HepG2 (cell line): ENCODE measurements around the gene TTBK2. TPM values are rescaled to one million over a fixed set of nuclear protein-coding genes. Genes with fewer than 3 reads are reported as not detected.

Source experiments
- AHR ChIP-seq: IDR thresholded peaks from 2 replicates; pipeline ENCODE4 v1.6.1; 2018; ENCODE audit warnings: missing genetic modification reagents, missing compliant biosample characterization
- BRCA1 ChIP-seq: sonication (generic); formaldehyde crosslinking; IDR thresholded peaks from 2 replicates; pipeline ENCODE4 v1.4.0; 2020; ENCODE audit warnings: missing genetic modification reagents
- CBX5 ChIP-seq: sonication (generic); formaldehyde crosslinking; IDR thresholded peaks from 2 replicates; pipeline ENCODE4 v1.4.0; 2020; ENCODE audit warnings: missing genetic modification reagents, borderline replicate concordance
- CCDC6 ChIP-seq: sonication (generic); formaldehyde crosslinking; IDR thresholded peaks from 2 replicates; pipeline ENCODE4 v1.8.1; 2022; ENCODE audit warnings: mild to moderate bottlenecking, missing genetic modification reagents, moderate library complexity
- EEA1 ChIP-seq: sonication (generic); formaldehyde crosslinking; IDR thresholded peaks from 2 replicates; pipeline ENCODE4 v1.5.1; 2020; ENCODE audit warnings: mild to moderate bottlenecking, missing genetic modification reagents, borderline replicate concordance
- HNF4A ChIP-seq: sonication (generic); formaldehyde crosslinking; IDR thresholded peaks from 2 replicates; pipeline ENCODE4 v1.4.0; 2020; ENCODE audit warnings: missing genetic modification reagents
- HNRNPLL ChIP-seq: fragments of 200-400 bp; formaldehyde crosslinking; IDR thresholded peaks from 2 replicates; pipeline ENCODE4 v1.6.1; 2017; ENCODE audit warnings: mild to moderate bottlenecking, low read depth, low read length; ENCODE audit not compliant: poor library complexity, severe bottlenecking
- MYC ChIP-seq: sonication (generic); formaldehyde crosslinking; IDR thresholded peaks from 2 replicates; pipeline ENCODE4 v1.9.0; 2021; ENCODE audit warnings: missing genetic modification reagents, borderline replicate concordance
- NONO ChIP-seq, 2 experiments: fragments of 450-650 bp in 1 of 2; sonication (generic) in 1 of 2; formaldehyde crosslinking in 1 of 2; IDR thresholded peaks in 1 of 2; conservative IDR thresholded peaks in 1 of 2; 2 replicates each; pipeline versions ENCODE4 v1.6.1 to v1.8.0; 2017 to 2022; ENCODE audit warnings: mild to moderate bottlenecking in 1 of 2, missing genetic modification reagents in 1 of 2, moderate library complexity in 1 of 2
- PHF20 ChIP-seq: sonication (generic); formaldehyde crosslinking; IDR thresholded peaks from 2 replicates; pipeline ENCODE4 v1.5.0; 2020; ENCODE audit warnings: mild to moderate bottlenecking, missing genetic modification reagents
- SMAD3 ChIP-seq: sonication (generic); formaldehyde crosslinking; IDR thresholded peaks from 2 replicates; pipeline ENCODE4 v1.4.0; 2020; ENCODE audit warnings: missing genetic modification reagents
- YEATS4 ChIP-seq: sonication (generic); formaldehyde crosslinking; IDR thresholded peaks from 2 replicates; pipeline ENCODE4 v1.4.0; 2020; ENCODE audit warnings: missing genetic modification reagents, borderline replicate concordance
- ZNF136 ChIP-seq: sonication (generic); formaldehyde crosslinking; IDR thresholded peaks from 2 replicates; pipeline ENCODE4 v1.8.1; 2022; ENCODE audit warnings: low read depth, mild to moderate bottlenecking, moderate library complexity, missing genetic modification reagents
- ZNF317 ChIP-seq: sonication (generic); formaldehyde crosslinking; IDR thresholded peaks from 2 replicates; pipeline ENCODE4 v1.5.0; 2020; ENCODE audit warnings: mild to moderate bottlenecking, missing genetic modification reagents
- ZNF768 ChIP-seq: sonication (generic); formaldehyde crosslinking; IDR thresholded peaks from 2 replicates; pipeline ENCODE4 v1.4.0; 2020; ENCODE audit warnings: missing genetic modification reagents
- ZNF777 ChIP-seq: sonication (generic); formaldehyde crosslinking; IDR thresholded peaks from 2 replicates; pipeline ENCODE4 v1.4.0; 2020; ENCODE audit warnings: missing genetic modification reagents
- polyA plus RNA-seq, 8 experiments: library from polyadenylated mRNA; depleted of rRNA in 3 of 8; stranded (reverse) in 7 of 8; unstranded in 1 of 8; fragments of >200 nt; fragmentation: Illumina TruSeq in 4 of 8; extraction: Trizol in 4 of 8; gene quantifications; 2 replicates each; pipeline versions ENCODE4 v1.2.1 to v1.2.3, GENCODE V29; 2011 to 2016; ENCODE audit warnings: low read depth in 4 of 8, missing spikeins in 1 of 8, mixed read lengths in 1 of 8; ENCODE audit not compliant: insufficient read depth in 1 of 8
- total RNA-seq, 5 experiments: library from RNA; depleted of rRNA; stranded (reverse); fragments of >200 nt; fragmentation: Illumina TruSeq; extraction: Trizol; gene quantifications; 2 replicates each; pipeline ENCODE4 v1.2.3, GENCODE V29; 2016; ENCODE audit warnings: low read depth in 1 of 5
- TF ChIP-seq, protein P1 (sequence below): sonication (generic); formaldehyde crosslinking; IDR thresholded peaks from 2 replicates; pipeline ENCODE4 v1.5.0; 2020; ENCODE audit warnings: mild to moderate bottlenecking, missing genetic modification reagents
- TF ChIP-seq, protein P2 (sequence below): sonication (generic); formaldehyde crosslinking; IDR thresholded peaks from 2 replicates; pipeline ENCODE4 v1.5.1; 2020; ENCODE audit warnings: missing genetic modification reagents, mild to moderate bottlenecking, borderline replicate concordance
- TF ChIP-seq, protein P3 (sequence below): sonication (generic); formaldehyde crosslinking; IDR thresholded peaks from 2 replicates; pipeline ENCODE4 v1.5.1; 2020; ENCODE audit warnings: mild to moderate bottlenecking, missing genetic modification reagents, borderline replicate concordance
- TF ChIP-seq, protein P4 (sequence below): fragments of 450-650 bp; IDR thresholded peaks from 2 replicates; pipeline ENCODE4 v1.6.1; 2016

Gene TTBK2
- total and polyA plus RNA-seq, 2 of the 13 experiments (the other 11 are each of a cell fraction or from before 2014, with no cell fraction given) = 5.1 to 7.4 TPM

DNA sequence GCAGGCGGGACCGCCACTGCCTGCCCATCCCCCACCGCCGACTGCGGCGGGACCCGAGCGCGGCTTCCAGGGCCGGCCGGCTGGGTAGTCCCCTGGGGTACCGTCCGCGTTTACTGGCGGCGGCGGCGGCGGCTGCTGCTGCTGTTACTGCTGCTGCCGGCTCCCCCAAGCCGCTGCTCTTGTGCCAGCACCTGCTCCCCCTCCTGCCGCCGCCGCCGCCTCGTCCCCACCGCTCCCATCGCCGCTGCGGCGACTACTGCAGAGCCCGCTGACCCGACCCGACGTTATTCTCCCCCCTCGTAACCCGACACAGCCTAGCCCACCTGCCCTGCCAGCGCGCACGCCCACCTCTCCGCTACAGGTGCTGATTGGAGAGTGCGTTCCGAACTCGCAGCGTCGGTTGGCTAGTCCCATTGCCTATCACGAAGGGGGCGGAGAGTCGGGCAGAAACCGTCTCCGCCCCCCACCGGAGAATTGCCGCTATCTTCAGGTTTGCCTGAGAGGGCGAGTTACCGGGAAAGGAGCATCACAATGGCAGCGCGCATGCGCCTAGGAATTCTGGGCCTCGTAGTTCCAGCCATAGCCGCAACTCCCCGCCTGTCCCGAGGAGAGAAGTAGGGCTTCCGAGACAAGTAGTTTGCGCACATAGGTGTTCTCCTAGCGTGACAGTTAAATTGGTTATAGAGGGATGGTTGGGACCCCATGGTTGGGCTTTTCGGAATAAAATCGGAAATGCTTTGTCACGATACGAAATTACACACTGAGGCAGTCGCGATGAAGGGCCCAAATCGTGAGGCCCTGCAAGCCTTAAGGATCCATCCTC, at the start of gene TTBK2 (continued):
- TF ChIP-seq AHR (CRISPR knock-in tag) (no peak), HNRNPLL (peak; percentile 82), ZNF317 (peak; percentile 39; the same call in 1 of the 2 replicates), NONO (IDR thresholded peaks at IDR 0.05) (no peak), NONO (CRISPR knock-in tag; conservative IDR thresholded peaks at IDR 0.05) (peak; percentile 91), EEA1 (CRISPR knock-in tag) (0 out of 2 replicates have a peak, but pooled peaks have one; percentile 73), YEATS4 (peak; percentile 86), MYC (CRISPR knock-in tag) (peak; percentile 66; the same call in 1 of the 2 replicates), ZNF768 (CRISPR knock-in tag) (no peak), SMAD3 (CRISPR knock-in tag) (peak; percentile 59; the same call in 1 of the 2 replicates), CCDC6 (CRISPR knock-in tag) (0 out of 2 replicates have a peak, but pooled peaks have one; percentile 63), PHF20 (CRISPR knock-in tag) (peak; percentile 60; the same call in 1 of the 2 replicates), ZNF777 (peak; percentile 95), ZNF136 (CRISPR knock-in tag) (0 out of 2 replicates have a peak, but pooled peaks have one; percentile 58), HNF4A (CRISPR knock-in tag) (peak; percentile 21; the same call in 1 of the 2 replicates), BRCA1 (no peak), CBX5 (CRISPR knock-in tag) (no peak)
- TF ChIP-seq, protein P1, sequence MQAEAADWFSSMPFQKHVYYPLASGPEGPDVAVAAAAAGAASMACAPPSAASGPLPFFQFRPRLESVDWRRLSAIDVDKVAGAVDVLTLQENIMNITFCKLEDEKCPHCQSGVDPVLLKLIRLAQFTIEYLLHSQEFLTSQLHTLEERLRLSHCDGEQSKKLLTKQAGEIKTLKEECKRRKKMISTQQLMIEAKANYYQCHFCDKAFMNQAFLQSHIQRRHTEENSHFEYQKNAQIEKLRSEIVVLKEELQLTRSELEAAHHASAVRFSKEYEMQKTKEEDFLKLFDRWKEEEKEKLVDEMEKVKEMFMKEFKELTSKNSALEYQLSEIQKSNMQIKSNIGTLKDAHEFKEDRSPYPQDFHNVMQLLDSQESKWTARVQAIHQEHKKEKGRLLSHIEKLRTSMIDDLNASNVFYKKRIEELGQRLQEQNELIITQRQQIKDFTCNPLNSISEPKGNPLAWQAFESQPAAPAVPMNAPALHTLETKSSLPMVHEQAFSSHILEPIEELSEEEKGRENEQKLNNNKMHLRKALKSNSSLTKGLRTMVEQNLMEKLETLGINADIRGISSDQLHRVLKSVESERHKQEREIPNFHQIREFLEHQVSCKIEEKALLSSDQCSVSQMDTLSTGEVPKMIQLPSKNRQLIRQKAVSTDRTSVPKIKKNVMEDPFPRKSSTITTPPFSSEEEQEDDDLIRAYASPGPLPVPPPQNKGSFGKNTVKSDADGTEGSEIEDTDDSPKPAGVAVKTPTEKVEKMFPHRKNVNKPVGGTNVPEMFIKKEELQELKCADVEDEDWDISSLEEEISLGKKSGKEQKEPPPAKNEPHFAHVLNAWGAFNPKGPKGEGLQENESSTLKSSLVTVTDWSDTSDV = no peak
- TF ChIP-seq, protein P2, sequence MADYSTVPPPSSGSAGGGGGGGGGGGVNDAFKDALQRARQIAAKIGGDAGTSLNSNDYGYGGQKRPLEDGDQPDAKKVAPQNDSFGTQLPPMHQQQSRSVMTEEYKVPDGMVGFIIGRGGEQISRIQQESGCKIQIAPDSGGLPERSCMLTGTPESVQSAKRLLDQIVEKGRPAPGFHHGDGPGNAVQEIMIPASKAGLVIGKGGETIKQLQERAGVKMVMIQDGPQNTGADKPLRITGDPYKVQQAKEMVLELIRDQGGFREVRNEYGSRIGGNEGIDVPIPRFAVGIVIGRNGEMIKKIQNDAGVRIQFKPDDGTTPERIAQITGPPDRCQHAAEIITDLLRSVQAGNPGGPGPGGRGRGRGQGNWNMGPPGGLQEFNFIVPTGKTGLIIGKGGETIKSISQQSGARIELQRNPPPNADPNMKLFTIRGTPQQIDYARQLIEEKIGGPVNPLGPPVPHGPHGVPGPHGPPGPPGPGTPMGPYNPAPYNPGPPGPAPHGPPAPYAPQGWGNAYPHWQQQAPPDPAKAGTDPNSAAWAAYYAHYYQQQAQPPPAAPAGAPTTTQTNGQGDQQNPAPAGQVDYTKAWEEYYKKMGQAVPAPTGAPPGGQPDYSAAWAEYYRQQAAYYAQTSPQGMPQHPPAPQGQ (CRISPR knock-in tag) = no peak
- TF ChIP-seq, protein P3, sequence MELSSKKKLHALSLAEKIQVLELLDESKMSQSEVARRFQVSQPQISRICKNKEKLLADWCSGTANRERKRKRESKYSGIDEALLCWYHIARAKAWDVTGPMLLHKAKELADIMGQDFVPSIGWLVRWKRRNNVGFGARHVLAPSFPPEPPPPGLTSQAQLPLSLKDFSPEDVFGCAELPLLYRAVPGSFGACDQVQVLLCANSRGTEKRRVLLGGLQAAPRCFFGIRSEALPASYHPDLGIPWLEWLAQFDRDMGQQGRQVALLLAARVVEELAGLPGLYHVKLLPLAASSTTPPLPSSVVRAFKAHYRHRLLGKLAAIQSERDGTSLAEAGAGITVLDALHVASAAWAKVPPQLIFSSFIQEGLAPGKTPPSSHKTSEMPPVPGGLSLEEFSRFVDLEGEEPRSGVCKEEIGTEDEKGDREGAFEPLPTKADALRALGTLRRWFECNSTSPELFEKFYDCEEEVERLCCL (CRISPR knock-in tag) = no peak
- TF ChIP-seq, protein P4, sequence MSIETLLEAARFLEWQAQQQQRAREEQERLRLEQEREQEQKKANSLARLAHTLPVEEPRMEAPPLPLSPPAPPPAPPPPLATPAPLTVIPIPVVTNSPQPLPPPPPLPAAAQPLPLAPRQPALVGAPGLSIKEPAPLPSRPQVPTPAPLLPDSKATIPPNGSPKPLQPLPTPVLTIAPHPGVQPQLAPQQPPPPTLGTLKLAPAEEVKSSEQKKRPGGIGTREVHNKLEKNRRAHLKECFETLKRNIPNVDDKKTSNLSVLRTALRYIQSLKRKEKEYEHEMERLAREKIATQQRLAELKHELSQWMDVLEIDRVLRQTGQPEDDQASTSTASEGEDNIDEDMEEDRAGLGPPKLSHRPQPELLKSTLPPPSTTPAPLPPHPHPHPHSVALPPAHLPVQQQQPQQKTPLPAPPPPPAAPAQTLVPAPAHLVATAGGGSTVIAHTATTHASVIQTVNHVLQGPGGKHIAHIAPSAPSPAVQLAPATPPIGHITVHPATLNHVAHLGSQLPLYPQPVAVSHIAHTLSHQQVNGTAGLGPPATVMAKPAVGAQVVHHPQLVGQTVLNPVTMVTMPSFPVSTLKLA = peak; percentile 39; the same call in 1 of the 2 replicates
